PC-9 (cell line): ENCODE results near the gene SLC16A9.

ENCODE experiments used
- EZH2 ChIP-seq: fragments of 200-600 bp; sonication (generic); IDR thresholded peaks from 2 replicates; pipeline ENCODE4 v1.8.0; 2017; ENCODE audit warnings: antibody characterized with exemption, low read depth
- TF ChIP-seq, protein P1 (sequence below): fragments of 200-600 bp; sonication (generic); conservative IDR thresholded peaks from 2 replicates; pipeline ENCODE4 v1.6.1; 2017; ENCODE audit warnings: mixed run types, antibody characterized with exemption, mild to moderate bottlenecking, moderate library complexity

DNA sequence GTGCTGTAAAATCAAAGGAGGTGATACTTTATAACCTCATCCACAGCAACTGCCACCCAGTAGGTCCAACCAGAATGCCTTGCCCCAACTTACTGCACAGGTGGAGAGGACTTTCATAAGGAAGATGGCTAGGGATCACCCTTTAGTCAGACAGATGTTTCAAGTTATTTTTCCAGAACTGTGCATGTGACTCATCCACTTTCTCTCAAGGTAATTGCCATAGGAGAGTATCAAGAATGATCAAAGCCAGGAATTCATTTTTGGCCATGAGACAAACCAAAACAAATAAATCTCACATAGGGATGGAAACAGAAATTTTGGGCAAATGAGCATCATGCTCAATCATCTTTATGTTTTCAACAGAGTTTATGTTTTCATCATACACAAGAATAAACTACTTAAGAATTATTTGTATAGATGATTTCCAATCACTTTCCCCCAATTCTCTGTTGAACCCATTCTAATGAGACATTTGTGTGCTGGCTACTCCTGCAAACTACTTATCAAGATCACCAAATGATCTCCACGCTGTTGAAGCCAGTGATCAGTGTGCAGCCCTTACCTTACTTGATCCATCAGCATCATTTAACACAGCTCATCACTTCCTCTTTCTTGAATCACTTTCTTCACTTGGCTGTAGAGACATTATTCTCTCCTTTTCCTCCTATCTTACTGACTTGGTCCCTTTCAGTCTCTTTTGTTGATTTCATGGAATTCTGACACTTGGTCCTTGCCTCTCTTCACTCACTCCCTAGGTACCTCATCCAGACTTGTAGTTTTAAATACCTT lies 74.0 kb downstream of the SLC16A9 start:
- TF ChIP-seq, protein P1, sequence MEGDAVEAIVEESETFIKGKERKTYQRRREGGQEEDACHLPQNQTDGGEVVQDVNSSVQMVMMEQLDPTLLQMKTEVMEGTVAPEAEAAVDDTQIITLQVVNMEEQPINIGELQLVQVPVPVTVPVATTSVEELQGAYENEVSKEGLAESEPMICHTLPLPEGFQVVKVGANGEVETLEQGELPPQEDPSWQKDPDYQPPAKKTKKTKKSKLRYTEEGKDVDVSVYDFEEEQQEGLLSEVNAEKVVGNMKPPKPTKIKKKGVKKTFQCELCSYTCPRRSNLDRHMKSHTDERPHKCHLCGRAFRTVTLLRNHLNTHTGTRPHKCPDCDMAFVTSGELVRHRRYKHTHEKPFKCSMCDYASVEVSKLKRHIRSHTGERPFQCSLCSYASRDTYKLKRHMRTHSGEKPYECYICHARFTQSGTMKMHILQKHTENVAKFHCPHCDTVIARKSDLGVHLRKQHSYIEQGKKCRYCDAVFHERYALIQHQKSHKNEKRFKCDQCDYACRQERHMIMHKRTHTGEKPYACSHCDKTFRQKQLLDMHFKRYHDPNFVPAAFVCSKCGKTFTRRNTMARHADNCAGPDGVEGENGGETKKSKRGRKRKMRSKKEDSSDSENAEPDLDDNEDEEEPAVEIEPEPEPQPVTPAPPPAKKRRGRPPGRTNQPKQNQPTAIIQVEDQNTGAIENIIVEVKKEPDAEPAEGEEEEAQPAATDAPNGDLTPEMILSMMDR: no peak
- TF ChIP-seq EZH2: no peak
